Transverse colon (tissue), 4 donors: ENCODE results near the gene N4BP2. TPM values are rescaled to one million over a fixed set of nuclear protein-coding genes. Genes with fewer than 3 reads are reported as not detected.
A peak's percentile ranks its signal among the peaks of the same experiment; 100 is the strongest.

Experiments
- DNase-seq: peaks from one replicate; pipeline ENCODE4 v3.0.0-alpha.2; 2019
- H3K27ac ChIP-seq, 4 donors: fragments of 200-600 bp; sonication (generic); 2 replicates each; pipeline ENCODE4 v1.5.1; 2016 to 2018; ENCODE audit warnings: inconsistent platforms in 4 of 4
- H3K27me3 ChIP-seq: fragments of 200-600 bp; sonication (generic); 2 replicates; pipeline ENCODE4 v1.5.1; 2017; ENCODE audit warnings: inconsistent platforms
- H3K36me3 ChIP-seq, 4 donors: fragments of 200-600 bp; sonication (generic); 2 replicates each; pipeline ENCODE4 v1.5.1; 2017 to 2019; ENCODE audit warnings: inconsistent platforms in 4 of 4
- H3K4me1 ChIP-seq, 4 donors: fragments of 200-600 bp; sonication (generic); 2 replicates each; pipeline ENCODE4 v1.5.1; 2017 to 2020; ENCODE audit warnings: inconsistent platforms in 4 of 4
- H3K4me3 ChIP-seq, 4 donors: fragments of 200-600 bp; sonication (generic); 1 replicate in 1 of 4; 2 replicates in 3 of 4; pipeline versions ENCODE4 v1.5.1 to v1.6.1; 2017 to 2019; ENCODE audit warnings: inconsistent platforms in 4 of 4
- H3K9me3 ChIP-seq, 2 donors: fragments of 200-600 bp; sonication (generic); 2 replicates each; pipeline ENCODE4 v1.5.1; 2017 to 2019; ENCODE audit warnings: inconsistent platforms in 2 of 2
- EP300 ChIP-seq: sonication (generic); formaldehyde crosslinking; IDR thresholded peaks from one replicate; pipeline ENCODE4 v1.6.1; 2017; ENCODE audit warnings: antibody characterized with exemption, low read depth
- POLR2A ChIP-seq: fragments of 450-650 bp; IDR thresholded peaks from one replicate; pipeline ENCODE4 v1.6.1; 2016; ENCODE audit warnings: antibody characterized with exemption, mild to moderate bottlenecking, moderate library complexity
- POLR2AphosphoS5 ChIP-seq, 3 donors: sonication (generic); formaldehyde crosslinking; IDR thresholded peaks; one replicate each; pipeline ENCODE4 v1.6.1; 2016; ENCODE audit warnings: antibody characterized with exemption in 3 of 3
- WGBS, 2 donors: methylation state at CpG; one replicate each; pipeline ENCODE4 v1.1.5; 2018; ENCODE audit warnings: low coverage in 1 of 2; 5-methylcytosine and 5-hydroxymethylcytosine counted together
- in situ Hi-C, 4 donors: fragments of 200-750 bp; cut with MboI; loops; one replicate each; pipeline versions ENCODE4 v1.15.0 to v1.15.1; 2017; ENCODE audit warnings: low sequenced_read_pairs in 3 of 4, low pct_ligation_motif_present in 1 of 4, low pct_unique_long_range_greater_than_20kb in 1 of 4
- intact Hi-C: fragments of 100-400 bp; cut with DNase I; formaldehyde crosslinking; loops from one replicate; pipeline ENCODE4 v1.15.1; 2023; ENCODE audit warnings: low total_unique reads
- total RNA-seq, 4 donors: library from RNA; depleted of rRNA; stranded (reverse); fragments of >200 nt; gene quantifications; one replicate each; pipeline ENCODE4 v1.1.0, GENCODE V29; 2016
- TF ChIP-seq, protein P1 (sequence below), 5 experiments: fragments of 200-600 bp in 3 of 5; fragments of 450-650 bp in 2 of 5; sonication (generic) in 3 of 5; IDR thresholded peaks; 1 replicate in 2 of 5; 2 replicates in 3 of 5; pipeline ENCODE4 v1.5.1; 2016 to 2017; ENCODE audit warnings: antibody characterized with exemption in 5 of 5, inconsistent platforms in 3 of 5, mild to moderate bottlenecking in 2 of 5, moderate library complexity in 1 of 5

The N4BP2 gene
- total RNA-seq, 4 donors from 2014 or later = 7.9 to 19.5 (median 12.5) TPM

DNA sequence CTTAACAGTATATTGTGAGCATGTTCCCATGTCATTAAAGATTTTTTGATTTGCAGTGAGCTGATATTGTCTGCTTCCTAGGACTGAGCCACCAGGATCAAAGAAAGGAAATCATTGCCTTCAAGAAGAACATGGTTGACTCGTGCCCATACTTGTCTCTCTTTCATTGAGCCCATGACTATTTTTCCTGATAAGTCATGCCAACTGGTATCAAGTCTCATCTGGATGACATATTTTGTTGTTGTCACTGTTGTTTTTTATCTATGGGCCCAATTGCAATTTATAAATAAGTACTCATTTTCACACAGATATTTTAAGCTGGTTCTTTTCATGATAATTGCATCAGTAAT is 130.0 kb downstream of the N4BP2 start:
- peaks cover 34% of the 10 kb centered on the region for H3K27me3 ChIP-seq

DNA sequence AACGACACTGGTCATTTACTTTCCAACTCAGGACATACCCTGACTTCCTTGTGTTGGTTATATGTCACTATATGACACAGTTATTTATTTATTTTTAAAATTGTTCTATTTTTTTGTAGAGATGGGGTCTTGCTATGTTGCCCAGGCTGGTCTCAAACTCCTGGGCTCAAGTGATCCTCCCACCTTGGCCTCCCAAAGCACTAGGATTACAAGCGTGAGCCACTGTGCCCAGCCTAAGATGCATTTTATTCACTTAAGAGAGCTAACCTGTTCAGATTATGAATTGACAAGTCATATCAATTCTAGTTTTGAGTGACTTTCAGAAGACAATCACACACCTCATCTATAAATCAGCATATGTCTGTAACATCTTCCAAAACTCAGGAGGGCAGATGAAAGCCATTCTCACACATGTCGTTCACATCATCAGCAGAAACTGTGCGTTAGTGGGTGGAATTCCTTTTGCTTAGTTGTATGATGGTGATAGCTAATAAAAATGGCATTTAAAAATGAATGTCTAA is 130.8 kb downstream of the N4BP2 start:
- in situ Hi-C loops = no loop called here
- 63 to 65% methylated on average over 2 to 4 of the region's 4 CpGs for WGBS, 2 donors
- H3K36me3 ChIP-seq = no peaks in the 10 kb centered on the region
- intact Hi-C loops = no loop called here
- DNase-seq = no peak
- peaks cover 2 to 30% (median 7%) of the 10 kb centered on the region in 4 donors for H3K4me1 ChIP-seq
- no peak overlapping the region for H3K4me3 ChIP-seq
- no peaks in the 10 kb centered on the region for H3K9me3 ChIP-seq
- no peak overlapping the region for H3K27ac ChIP-seq
- TF ChIP-seq POLR2AphosphoS5 (IDR thresholded peaks at IDR 0.05) (no peak), EP300 (no peak), POLR2A (no peak)
- TF ChIP-seq, protein P1, sequence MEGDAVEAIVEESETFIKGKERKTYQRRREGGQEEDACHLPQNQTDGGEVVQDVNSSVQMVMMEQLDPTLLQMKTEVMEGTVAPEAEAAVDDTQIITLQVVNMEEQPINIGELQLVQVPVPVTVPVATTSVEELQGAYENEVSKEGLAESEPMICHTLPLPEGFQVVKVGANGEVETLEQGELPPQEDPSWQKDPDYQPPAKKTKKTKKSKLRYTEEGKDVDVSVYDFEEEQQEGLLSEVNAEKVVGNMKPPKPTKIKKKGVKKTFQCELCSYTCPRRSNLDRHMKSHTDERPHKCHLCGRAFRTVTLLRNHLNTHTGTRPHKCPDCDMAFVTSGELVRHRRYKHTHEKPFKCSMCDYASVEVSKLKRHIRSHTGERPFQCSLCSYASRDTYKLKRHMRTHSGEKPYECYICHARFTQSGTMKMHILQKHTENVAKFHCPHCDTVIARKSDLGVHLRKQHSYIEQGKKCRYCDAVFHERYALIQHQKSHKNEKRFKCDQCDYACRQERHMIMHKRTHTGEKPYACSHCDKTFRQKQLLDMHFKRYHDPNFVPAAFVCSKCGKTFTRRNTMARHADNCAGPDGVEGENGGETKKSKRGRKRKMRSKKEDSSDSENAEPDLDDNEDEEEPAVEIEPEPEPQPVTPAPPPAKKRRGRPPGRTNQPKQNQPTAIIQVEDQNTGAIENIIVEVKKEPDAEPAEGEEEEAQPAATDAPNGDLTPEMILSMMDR (IDR thresholded peaks at IDR 0.05) = no peak
- peaks cover 36% of the 10 kb centered on the region for H3K27me3 ChIP-seq

More for the DNA sequence above, 130.0 kb downstream of the N4BP2 start:
- Histone ChIP-seq H3K4me3 (no peak overlapping the region), H3K36me3 (no peaks in the 10 kb centered on the region), H3K27ac (no peak overlapping the region), H3K9me3 (no peaks in the 10 kb centered on the region), H3K4me1 (peaks cover 0 to 23% (median under 1%) of the 10 kb centered on the region in 4 donors)
- 50% methylated on average over 1 of the region's 1 CpG; no CpG with 5 or more reads in 1 of the 2 donors for WGBS, 2 donors
- in situ Hi-C loops (no loop called here), intact Hi-C loops (no loop called here)
- TF ChIP-seq EP300 (no peak), POLR2AphosphoS5 (IDR thresholded peaks at IDR 0.05) (no peak), POLR2A (no peak)
- TF ChIP-seq, protein P1 (IDR thresholded peaks at IDR 0.05) = no peak
- DNase-seq = no peak

DNA sequence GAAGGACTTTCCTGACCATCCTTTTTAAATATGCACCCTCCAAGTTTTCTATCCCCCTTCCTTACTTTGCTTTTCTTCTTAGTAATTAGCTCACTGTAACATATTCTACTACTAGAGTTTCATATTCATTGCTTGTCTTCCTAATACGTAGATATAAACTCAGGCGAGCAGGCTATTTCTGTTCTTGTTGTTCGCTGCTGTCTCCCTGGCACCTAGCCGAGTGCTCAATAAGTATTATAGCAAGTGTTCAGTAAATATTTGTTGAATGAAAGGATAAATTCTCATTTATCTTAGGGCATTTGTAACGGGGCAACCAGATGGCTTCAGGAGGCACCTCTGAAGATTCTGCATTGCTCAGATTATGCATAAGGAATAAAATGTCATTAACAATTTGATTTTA is 133.4 kb downstream of the N4BP2 start:
- Histone ChIP-seq H3K9me3 (no peaks in the 10 kb centered on the region), H3K27me3 (peaks cover 42% of the 10 kb centered on the region), H3K4me3 (no peak overlapping the region), H3K27ac (peak overlapping the region in 1 of 4 donors; percentile 1), H3K36me3 (no peaks in the 10 kb centered on the region), H3K4me1 (peaks cover 7 to 40% (median 13%) of the 10 kb centered on the region in 4 donors)
- no peak for TF ChIP-seq EP300
- TF ChIP-seq, protein P1 (IDR thresholded peaks at IDR 0.05) = no peak
- no peak for TF ChIP-seq POLR2AphosphoS5 (IDR thresholded peaks at IDR 0.05)
- no peak for TF ChIP-seq POLR2A
- intact Hi-C loops (no loop called here), in situ Hi-C loops (no loop called here)
- no peak for DNase-seq
- 26 to 41% methylated on average over 4 to 5 of the region's 5 CpGs for WGBS, 2 donors

DNA sequence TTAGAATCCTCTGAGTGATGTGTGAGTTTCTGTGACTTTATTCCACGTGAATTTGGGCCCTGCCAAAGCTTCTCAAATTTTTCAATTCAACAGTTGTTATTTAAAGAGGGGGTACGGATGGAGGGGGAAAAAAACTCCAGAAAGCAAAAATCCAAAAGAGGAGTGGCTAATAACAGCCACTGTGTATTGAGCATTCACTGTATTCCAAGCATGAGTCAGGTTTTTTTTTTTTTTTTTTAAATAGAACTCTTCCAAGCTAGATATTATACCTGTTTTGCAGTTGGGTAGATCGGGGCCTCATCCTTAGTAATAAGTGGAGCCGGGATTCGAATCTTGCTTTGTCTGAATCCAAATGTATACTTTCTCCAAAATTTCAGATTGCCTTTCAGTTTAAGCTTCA is 133.8 kb downstream of the N4BP2 start:
- WGBS, 2 donors = 54 to 64% methylated on average over 5 of the region's 5 CpGs
- no peak overlapping the region for H3K4me3 ChIP-seq
- H3K9me3 ChIP-seq = no peaks in the 10 kb centered on the region
- no peak for DNase-seq
- TF ChIP-seq EP300 (no peak), POLR2AphosphoS5 (IDR thresholded peaks at IDR 0.05) (no peak), POLR2A (no peak)
- TF ChIP-seq, protein P1 (IDR thresholded peaks at IDR 0.05) = no peak
- H3K4me1 ChIP-seq = peaks cover 7 to 40% (median 13%) of the 10 kb centered on the region in 4 donors
- peak overlapping the region in 2 of 4 donors; percentile 1 to 42 for H3K27ac ChIP-seq
- H3K36me3 ChIP-seq = no peaks in the 10 kb centered on the region
- intact Hi-C loops (no loop called here), in situ Hi-C loops (no loop called here)
- H3K27me3 ChIP-seq = peaks cover 42% of the 10 kb centered on the region
